H9 (cell line): ENCODE results near the gene DAPL1. TPM values are rescaled to one million over a fixed set of nuclear protein-coding genes. Genes with fewer than 3 reads are reported as not detected.
A peak's percentile ranks its signal among the peaks of the same experiment; 100 is the strongest.

Experiments used
- DNase-seq: peaks from one replicate; pipeline ENCODE4 v3.0.0-alpha.2; 2017
- H2AFZ ChIP-seq: one replicate; pipeline ENCODE4 v1.6.1; 2013; ENCODE audit warnings: mild to moderate bottlenecking, low read length, control low read depth, moderate library complexity
- H2AK5ac ChIP-seq: 2 replicates; pipeline ENCODE4 v1.6.1; 2013; ENCODE audit warnings: low read length, control low read depth, mixed read lengths; ENCODE audit not compliant: insufficient read length
- H2BK120ac ChIP-seq: one replicate; pipeline ENCODE4 v1.6.1; 2013; ENCODE audit warnings: low read depth, mild to moderate bottlenecking, low read length, control low read depth, inconsistent platforms; ENCODE audit not compliant: poor library complexity, severe bottlenecking
- H2BK12ac ChIP-seq: 2 replicates; pipeline ENCODE4 v1.6.1; 2013; ENCODE audit warnings: low read length, control low read depth, mixed read lengths, low read depth; ENCODE audit not compliant: insufficient read length
- H2BK15ac ChIP-seq: 2 replicates; pipeline ENCODE4 v1.6.1; 2013; ENCODE audit warnings: low read depth, low read length, control low read depth
- H2BK20ac ChIP-seq: one replicate; pipeline ENCODE4 v1.6.1; 2013; ENCODE audit warnings: low read depth, mild to moderate bottlenecking, low read length, control low read depth, inconsistent platforms; ENCODE audit not compliant: poor library complexity, severe bottlenecking
- H2BK5ac ChIP-seq: 2 replicates; pipeline ENCODE4 v1.6.1; 2013; ENCODE audit warnings: low read length, control low read depth, mixed read lengths; ENCODE audit not compliant: insufficient read length
- H3K14ac ChIP-seq: 2 replicates; pipeline ENCODE4 v1.6.1; 2013; ENCODE audit warnings: low read length, control low read depth; ENCODE audit not compliant: insufficient read depth
- H3K18ac ChIP-seq: 2 replicates; pipeline ENCODE4 v1.6.1; 2013; ENCODE audit warnings: low read depth, mild to moderate bottlenecking, mixed read lengths, low read length, control low read depth; ENCODE audit not compliant: insufficient read length
- H3K23ac ChIP-seq: 2 replicates; pipeline ENCODE4 v1.6.1; 2013; ENCODE audit warnings: low read length, control low read depth, mixed read lengths, low read depth; ENCODE audit not compliant: insufficient read length
- H3K23me2 ChIP-seq: 2 replicates; pipeline ENCODE4 v1.6.1; 2013; ENCODE audit warnings: low read depth, mild to moderate bottlenecking, mixed read lengths, low read length, control low read depth; ENCODE audit not compliant: insufficient read length, poor library complexity, severe bottlenecking
- H3K27ac ChIP-seq: 2 replicates; pipeline ENCODE4 v1.5.1; 2013; ENCODE audit warnings: low read length, control low read depth, mixed read lengths, low read depth; ENCODE audit not compliant: insufficient read length
- H3K27me3 ChIP-seq: 2 replicates; pipeline ENCODE4 v1.6.1; 2013; ENCODE audit warnings: low read length, control low read depth, inconsistent platforms; ENCODE audit not compliant: insufficient read depth
- H3K4ac ChIP-seq: 2 replicates; pipeline ENCODE4 v1.6.1; 2013; ENCODE audit warnings: low read depth, mild to moderate bottlenecking, control low read depth, inconsistent platforms, low read length, moderate library complexity
- H3K4me1 ChIP-seq: 2 replicates; pipeline ENCODE4 v1.6.1; 2013; ENCODE audit warnings: low read length, control low read depth, inconsistent platforms; ENCODE audit not compliant: insufficient read depth
- H3K4me2 ChIP-seq: 2 replicates; pipeline ENCODE4 v1.6.1; 2013; ENCODE audit warnings: low read length, control low read depth, mixed read lengths; ENCODE audit not compliant: insufficient read length, insufficient read depth
- H3K56ac ChIP-seq: 2 replicates; pipeline ENCODE4 v1.6.1; 2013; ENCODE audit warnings: low read depth, mild to moderate bottlenecking, mixed read lengths, low read length, control low read depth; ENCODE audit not compliant: insufficient read length
- H3K79me1 ChIP-seq: 2 replicates; pipeline ENCODE4 v1.6.1; 2013; ENCODE audit warnings: low read depth, mild to moderate bottlenecking, moderate library complexity, low read length, control low read depth, inconsistent platforms; ENCODE audit not compliant: insufficient read depth, poor library complexity, severe bottlenecking
- H3K79me2 ChIP-seq: 2 replicates; pipeline ENCODE4 v1.6.1; 2013; ENCODE audit warnings: low read length, control low read depth, inconsistent platforms; ENCODE audit not compliant: insufficient read depth
- H3K9ac ChIP-seq: 2 replicates; pipeline ENCODE4 v1.6.1; 2013; ENCODE audit warnings: low read length, control low read depth, mixed read lengths; ENCODE audit not compliant: insufficient read length; ENCODE audit errors: extremely low read depth
- H3K9me3 ChIP-seq: one replicate; pipeline ENCODE4 v1.6.1; 2013; ENCODE audit warnings: low read depth, low read length, inconsistent platforms; ENCODE audit not compliant: control insufficient read depth
- H3T11ph ChIP-seq: one replicate; pipeline ENCODE4 v1.6.1; 2013; ENCODE audit warnings: mild to moderate bottlenecking, low read length, control low read depth, inconsistent platforms
- H4K20me1 ChIP-seq: one replicate; pipeline ENCODE4 v1.6.1; 2013; ENCODE audit not compliant: control insufficient read depth, insufficient read length, insufficient read depth
- H4K5ac ChIP-seq: 2 replicates; pipeline ENCODE4 v1.6.1; 2013; ENCODE audit warnings: low read depth, mild to moderate bottlenecking, mixed read lengths, low read length, control low read depth; ENCODE audit not compliant: insufficient read length
- H4K8ac ChIP-seq: replicated peaks from 2 replicates; pipeline ENCODE4 v1.6.1; 2013; ENCODE audit warnings: low read length, control low read depth, mixed read lengths, low read depth; ENCODE audit not compliant: insufficient read length
- H4K91ac ChIP-seq: 2 replicates; pipeline ENCODE4 v1.6.1; 2013; ENCODE audit warnings: low read depth, mild to moderate bottlenecking, moderate library complexity, mixed read lengths, low read length, control low read depth; ENCODE audit not compliant: insufficient read length
- H3K27ac Mint-ChIP-seq, 3 experiments: 2 replicates in 2 of 3; 3 replicates in 1 of 3; pipeline ENCODE4 v1.8.0; 2020 to 2021; ENCODE audit warnings: mixed read lengths in 3 of 3, mild to moderate bottlenecking in 1 of 3, moderate library complexity in 1 of 3
- H3K27me3 Mint-ChIP-seq: 2 replicates; pipeline ENCODE4 v1.8.0; 2021; ENCODE audit warnings: low read depth, mild to moderate bottlenecking, moderate library complexity, mixed read lengths
- H3K36me3 Mint-ChIP-seq, 3 experiments: 2 replicates in 2 of 3; 3 replicates in 1 of 3; pipeline ENCODE4 v1.8.0; 2020 to 2021; ENCODE audit warnings: low read depth in 3 of 3, mixed read lengths in 3 of 3; ENCODE audit not compliant: insufficient read depth in 1 of 3
- H3K4me1 Mint-ChIP-seq, 2 experiments: 2 replicates each; pipeline ENCODE4 v1.8.0; 2020; ENCODE audit warnings: mixed read lengths in 2 of 2
- H3K4me3 Mint-ChIP-seq, 2 experiments: 2 replicates in 1 of 2; 3 replicates in 1 of 2; pipeline ENCODE4 v1.8.0; 2020 to 2021; ENCODE audit warnings: mild to moderate bottlenecking in 2 of 2, mixed read lengths in 2 of 2, moderate library complexity in 1 of 2
- H3K9me3 Mint-ChIP-seq, 2 experiments: 2 replicates in 1 of 2; 3 replicates in 1 of 2; pipeline ENCODE4 v1.8.0; 2020; ENCODE audit warnings: mild to moderate bottlenecking in 2 of 2, mixed read lengths in 2 of 2, moderate library complexity in 1 of 2
- CTCF ChIP-seq: fragments of 200-600 bp; sonication (generic); conservative IDR thresholded peaks from 3 replicates; pipeline ENCODE4 v1.8.0; 2021; ENCODE audit warnings: antibody characterized with exemption, mild to moderate bottlenecking
- WGBS: extraction: QIAGEN DNeasy Blood & Tissue Kit; methylation state at CpG from one replicate; pipeline ENCODE4 v1.1.7; 2013; ENCODE audit warnings: missing lambda C conversion rate, low lambda C conversion rate, mixed read lengths; ENCODE audit not compliant: insufficient read length; ENCODE audit errors: extremely low coverage; 5-methylcytosine and 5-hydroxymethylcytosine counted together
- total RNA-seq: library from RNA; stranded (reverse); gene quantifications from 2 replicates; pipeline ENCODE4 v1.2.1, GENCODE V29; 2021

The DAPL1 gene
- total RNA-seq, 1 experiment from 2014 or later: not detected

- H3K4ac ChIP-seq: no peak overlapping the region
- no peaks in the 10 kb centered on the region for H3K23me2 ChIP-seq
- no peaks in the 10 kb centered on the region for H3K27me3 Mint-ChIP-seq
- peaks cover 0 to 3% of the 10 kb centered on the region in 2 experiments; a peak in 2 of 5 replicates for H3K9me3 Mint-ChIP-seq
- H2AFZ ChIP-seq: no peak overlapping the region
- no peak overlapping the region for H2BK5ac ChIP-seq
- DNase-seq: no peak
- H2BK20ac ChIP-seq: no peak overlapping the region
- no peak overlapping the region for H3K27ac ChIP-seq
- H2BK120ac ChIP-seq: no peak overlapping the region
- H3K56ac ChIP-seq: no peak overlapping the region
- H3K36me3 Mint-ChIP-seq: peaks cover 0 to 2% (median 2%) of the 10 kb centered on the region in 3 experiments; a peak in 3 of 7 replicates
- H3K4me1 ChIP-seq: peaks cover 8% of the 10 kb centered on the region
- H3K9ac ChIP-seq: no peak overlapping the region
- TF ChIP-seq CTCF: no peak
- no peak overlapping the region for H4K8ac ChIP-seq
- H3K4me2 ChIP-seq: no peak overlapping the region
- no peak overlapping the region for H3T11ph ChIP-seq
- H3K27me3 ChIP-seq: no peaks in the 10 kb centered on the region
- H3K79me1 ChIP-seq: no peaks in the 10 kb centered on the region
- H3K4me3 Mint-ChIP-seq: no peak overlapping the region; a peak in 1 of 5 replicates
- H3K79me2 ChIP-seq: no peaks in the 10 kb centered on the region
- no peak overlapping the region for H2BK12ac ChIP-seq
- H3K9me3 ChIP-seq: peaks cover 2% of the 10 kb centered on the region
- no CpG with 5 or more reads among the region's 8 CpGs for WGBS
- H3K4me1 Mint-ChIP-seq: peaks cover 21 to 31% of the 10 kb centered on the region in 2 experiments
- H2BK15ac ChIP-seq: no peak overlapping the region
- H3K14ac ChIP-seq: no peak overlapping the region
- H4K5ac ChIP-seq: no peak overlapping the region
- no peak overlapping the region for H4K91ac ChIP-seq
- H4K20me1 ChIP-seq: no peaks in the 10 kb centered on the region
- no peak overlapping the region for H3K23ac ChIP-seq
- H3K18ac ChIP-seq: no peak overlapping the region
- H3K27ac Mint-ChIP-seq: peak overlapping the region in 2 of 3 experiments; percentile 35 to 62; a peak in 1 of 7 replicates
- H2AK5ac ChIP-seq: no peak overlapping the region
Observed at GRCh38 chr2:158772306-158773078, 22.6 kb upstream of the DAPL1 start.
